SK-N-SH (cell line): ENCODE data around the gene DSE. TPM values are rescaled to one million over a fixed set of nuclear protein-coding genes. Genes with fewer than 3 reads are reported as not detected.

Source experiments
- CTCF ChIA-PET: fragments of 300-600, 350-600 bp; formaldehyde crosslinking; extraction: SDS; loops from one replicate; lab custom pipeline; 2021; lab: Yijun Ruan, JAX
- POLR2A ChIA-PET: fragments of 350-600 bp; sonication (Branson Sonifier 250); formaldehyde crosslinking; extraction: SDS; loops from one replicate; lab custom pipeline; 2020; ENCODE audit warnings: antibody characterized with exemption, inconsistent platforms; lab: Yijun Ruan, JAX
- DNase-seq: peaks from one replicate; pipeline ENCODE4 v3.0.0; 2012
- H2AFZ ChIP-seq: fragments of 200-600 bp; sonication (generic); 2 replicates; pipeline ENCODE4 v1.8.1; 2016; ENCODE audit warnings: antibody characterized with exemption, mild to moderate bottlenecking, low read depth
- H3F3A ChIP-seq: fragments of 200-600 bp; sonication (generic); replicated peaks from 2 replicates; pipeline ENCODE3; 2016; ENCODE audit warnings: antibody characterized with exemption, mild to moderate bottlenecking; ENCODE audit not compliant: insufficient read depth
- H3K27ac ChIP-seq, 2 experiments: fragments of 200-500 bp in 1 of 2; fragments of 200-600 bp in 1 of 2; sonication (Bioruptor generic) in 1 of 2; sonication (generic), shearing (Covaris generic) in 1 of 2; 2 replicates each; pipeline versions ENCODE4 v1.5.1 to v1.6.1; 2014 to 2016; ENCODE audit warnings: low read depth in 2 of 2, inconsistent platforms in 1 of 2, low read length in 1 of 2, mild to moderate bottlenecking in 1 of 2, mixed read lengths in 1 of 2
- H3K27me3 ChIP-seq: fragments of 200-600 bp; sonication (generic), shearing (Covaris generic); 2 replicates; pipeline ENCODE4 v1.6.1; 2016; ENCODE audit warnings: mixed run types; ENCODE audit not compliant: insufficient read depth
- H3K36me3 ChIP-seq, 2 experiments: fragments of 200-500 bp in 1 of 2; fragments of 200-600 bp in 1 of 2; sonication (Bioruptor generic) in 1 of 2; sonication (generic) in 1 of 2; replicated peaks in 1 of 2; 2 replicates each; pipeline versions ENCODE3 to v1.5.1; 2014 to 2016; ENCODE audit warnings: low read length in 1 of 2, mild to moderate bottlenecking in 1 of 2; ENCODE audit not compliant: insufficient read depth in 2 of 2, control insufficient read depth in 1 of 2
- H3K4me1 ChIP-seq, 2 experiments: fragments of 200-500 bp in 1 of 2; fragments of 200-600 bp in 1 of 2; sonication (Bioruptor generic) in 1 of 2; sonication (generic), shearing (Covaris generic) in 1 of 2; 2 replicates each; pipeline versions ENCODE4 v1.5.1 to v1.6.1; 2014 to 2016; ENCODE audit warnings: low read depth in 1 of 2, low read length in 1 of 2, mixed run types in 1 of 2; ENCODE audit not compliant: insufficient read depth in 2 of 2, control insufficient read depth in 1 of 2
- H3K4me2 ChIP-seq: fragments of 200-600 bp; sonication (generic), shearing (Covaris generic); 2 replicates; pipeline ENCODE4 v1.6.1; 2017; ENCODE audit warnings: mixed run types
- H3K4me3 ChIP-seq, 2 experiments: fragments of 200-500 bp in 1 of 2; fragments of 200-600 bp in 1 of 2; sonication (Bioruptor generic) in 1 of 2; sonication (generic), shearing (Covaris generic) in 1 of 2; 2 replicates each; pipeline versions ENCODE4 v1.5.1 to v1.8.1; 2014 to 2016; ENCODE audit warnings: low read depth in 2 of 2, inconsistent platforms in 1 of 2, low read length in 1 of 2, mild to moderate bottlenecking in 1 of 2, mixed read lengths in 1 of 2, moderate library complexity in 1 of 2
- H3K79me2 ChIP-seq: fragments of 200-600 bp; sonication (generic); 2 replicates; pipeline ENCODE4 v1.8.1; 2017; ENCODE audit warnings: mild to moderate bottlenecking; ENCODE audit not compliant: insufficient read depth
- H3K9ac ChIP-seq: fragments of 200-600 bp; sonication (generic); 2 replicates; pipeline ENCODE4 v1.6.1; 2017; ENCODE audit warnings: mixed run types
- H3K9me2 ChIP-seq: fragments of 200-600 bp; sonication (generic); 2 replicates; pipeline ENCODE4 v1.6.1; 2017; ENCODE audit warnings: mixed run types
- H3K9me3 ChIP-seq: fragments of 200-600 bp; sonication (generic); 2 replicates; pipeline ENCODE4 v1.6.1; 2017; ENCODE audit warnings: mixed run types, mild to moderate bottlenecking, moderate library complexity
- H4K20me1 ChIP-seq: fragments of 200-600 bp; sonication (generic); 2 replicates; pipeline ENCODE4 v1.6.1; 2017; ENCODE audit warnings: mild to moderate bottlenecking, mixed run types; ENCODE audit not compliant: insufficient read depth
- CHD2 ChIP-seq: fragments of 150-350 bp; IDR thresholded peaks from 2 replicates; pipeline ENCODE4 v1.6.1; 2018; ENCODE audit warnings: low read length; ENCODE audit not compliant: partially characterized antibody
- ELF1 ChIP-seq: IDR thresholded peaks from 2 replicates; pipeline ENCODE4 v1.4.0; 2012
- EP300 ChIP-seq, 2 experiments: IDR thresholded peaks; 2 replicates each; pipeline versions ENCODE4 v1.4.0 to v1.6.1; 2012; ENCODE audit warnings: borderline replicate concordance in 1 of 2, low read depth in 1 of 2, low read length in 1 of 2
- EZH2phosphoT487 ChIP-seq: fragments of 200-600 bp; sonication (generic); IDR thresholded peaks from 2 replicates; pipeline ENCODE4 v1.6.1; 2017; ENCODE audit warnings: low read depth, mixed run types, mild to moderate bottlenecking, antibody characterized with exemption, moderate library complexity, borderline replicate concordance
- FOSL2 ChIP-seq: IDR thresholded peaks from 2 replicates; pipeline ENCODE4 v1.4.0; 2012; ENCODE audit warnings: low read depth, mild to moderate bottlenecking, moderate library complexity, borderline replicate concordance
- FOXM1 ChIP-seq: IDR thresholded peaks from 2 replicates; pipeline ENCODE4 v1.4.0; 2012; ENCODE audit warnings: low read depth, mild to moderate bottlenecking
- GABPA ChIP-seq: IDR thresholded peaks from 2 replicates; pipeline ENCODE4 v1.4.0; 2012; ENCODE audit warnings: low read depth, mild to moderate bottlenecking
- JUND ChIP-seq: IDR thresholded peaks from 2 replicates; pipeline ENCODE4 v1.4.0; 2012
- MAX ChIP-seq: IDR thresholded peaks from 2 replicates; pipeline ENCODE4 v1.4.0; 2012; ENCODE audit warnings: low read depth
- MXI1 ChIP-seq: IDR thresholded peaks from 2 replicates; pipeline ENCODE4 v1.6.1; 2012; ENCODE audit warnings: mild to moderate bottlenecking, low read depth, low read length, improper control_type of control experiment
- NFIC ChIP-seq: IDR thresholded peaks from 2 replicates; pipeline ENCODE4 v1.4.0; 2012; ENCODE audit warnings: borderline replicate concordance
- NRF1 ChIP-seq: IDR thresholded peaks from 2 replicates; pipeline ENCODE4 v1.6.1; 2012; ENCODE audit warnings: low read depth, mild to moderate bottlenecking, low read length
- POLR2AphosphoS5 ChIP-seq: IDR thresholded peaks from 2 replicates; pipeline ENCODE4 v1.6.1; 2012; ENCODE audit warnings: low read depth, low read length
- RFX5 ChIP-seq: IDR thresholded peaks from 2 replicates; pipeline ENCODE4 v1.6.1; 2012; ENCODE audit warnings: mild to moderate bottlenecking, improper control_type of control experiment, low read length
- RXRA ChIP-seq: IDR thresholded peaks from 2 replicates; pipeline ENCODE4 v1.4.0; 2012; ENCODE audit warnings: low read depth, mild to moderate bottlenecking, borderline replicate concordance
- SIN3A ChIP-seq: IDR thresholded peaks from 2 replicates; pipeline ENCODE4 v1.6.1; 2012; ENCODE audit warnings: low read depth, mild to moderate bottlenecking, low read length, moderate library complexity, borderline replicate concordance
- SMC3 ChIP-seq: IDR thresholded peaks from 2 replicates; pipeline ENCODE4 v1.6.1; 2012; ENCODE audit warnings: low read depth, low read length, improper control_type of control experiment
- TAF1 ChIP-seq: IDR thresholded peaks from 2 replicates; pipeline ENCODE4 v1.6.1; 2012; ENCODE audit warnings: low read depth, mild to moderate bottlenecking, low read length, moderate library complexity, borderline replicate concordance
- TCF12 ChIP-seq: IDR thresholded peaks from 2 replicates; pipeline ENCODE4 v1.4.0; 2012
- TEAD4 ChIP-seq: IDR thresholded peaks from 2 replicates; pipeline ENCODE4 v1.4.0; 2012; ENCODE audit warnings: mild to moderate bottlenecking, borderline replicate concordance; ENCODE audit not compliant: insufficient read depth
- USF1 ChIP-seq: IDR thresholded peaks from 2 replicates; pipeline ENCODE4 v1.4.0; 2012; ENCODE audit warnings: low read depth, borderline replicate concordance
- ZBTB33 ChIP-seq: IDR thresholded peaks from 2 replicates; pipeline ENCODE4 v1.4.0; 2012; ENCODE audit warnings: low read depth, borderline replicate concordance
- WGBS: methylation state at CpG from one replicate; pipeline ENCODE4 v1.1.6; 2017; ENCODE audit warnings: low lambda C conversion rate; 5-methylcytosine and 5-hydroxymethylcytosine counted together
- polyA plus RNA-seq, 3 experiments: library from polyadenylated mRNA; depleted of rRNA; stranded (reverse); fragments of >200 nt; gene quantifications; 2 replicates each; pipeline ENCODE4 v1.2.3, GENCODE V29; 2012

The DSE gene
- polyA plus RNA-seq, 1 of the 3 experiments (the other 2 are of a cell fraction), result 12.7 TPM

- Histone ChIP-seq H2AFZ (peak overlapping the region; percentile 88), H3K27ac (peak overlapping the region; percentile 55 to 90), H3K9ac (peak overlapping the region; percentile 88), H3K4me3 (peak overlapping the region; percentile 76 to 80), H4K20me1 (no peaks in the 10 kb centered on the region), H3K9me3 (no peaks in the 10 kb centered on the region), H3K79me2 (peaks cover 42% of the 10 kb centered on the region), H3F3A (peaks cover 6% of the 10 kb centered on the region), H3K27me3 (no peaks in the 10 kb centered on the region), H3K36me3 (peaks cover 0 to 3% of the 10 kb centered on the region in 2 experiments), H3K4me1 (peaks cover 0 to 5% of the 10 kb centered on the region in 2 experiments; a peak in 2 of 4 replicates), H3K4me2 (peak overlapping the region; percentile 87), H3K9me2 (no peaks in the 10 kb centered on the region)
- CTCF ChIA-PET, result interaction anchor here (0.8 to 1.3 kb wide), 4 partner anchors 37 to 205 kb away, joined by 3 to 4 read pairs (median 4); no protein-coding TSS in a partner anchor
- POLR2A ChIA-PET, result interaction anchor here (1.0 to 1.7 kb wide), 2 partner anchors 92 to 117 kb away, joined by 4 read pairs; partner anchors contain the start of genes TSPYL1 and TSPYL4
- WGBS, result 1% methylated on average over 22 of the region's 75 CpGs
- DNase-seq, result peak; percentile 83
- TF ChIP-seq ZBTB33, result no peak
- no peak for TF ChIP-seq FOXM1
- TF ChIP-seq POLR2AphosphoS5, result peak; percentile 37; the same call in 1 of the 2 replicates
- no peak for TF ChIP-seq NRF1
- TF ChIP-seq FOSL2, result peak; percentile 54; the same call in 1 of the 2 replicates
- no peak for TF ChIP-seq EZH2phosphoT487
- TF ChIP-seq USF1, result no peak
- TF ChIP-seq NFIC, result peak; percentile 25; the same call in 1 of the 2 replicates
- TF ChIP-seq RFX5, result no peak
- peak; percentile 93 for TF ChIP-seq MAX
- TF ChIP-seq TAF1, result peak; percentile 47
- TF ChIP-seq CHD2, result no peak
- no peak; the same call in 1 of the 2 replicates for TF ChIP-seq SMC3
- TF ChIP-seq TEAD4, result 0 out of 2 replicates have a peak, but pooled peaks have one; percentile 49
- TF ChIP-seq JUND, result no peak; the same call in 1 of the 2 replicates
- TF ChIP-seq SIN3A, result 0 out of 2 replicates have a peak, but pooled peaks have one; percentile 59
- 0 out of 2 replicates have a peak, but pooled peaks have one; percentile 33 for TF ChIP-seq ELF1
- TF ChIP-seq EP300 (IDR thresholded peaks at IDR 0.05; ENCODE audit: borderline replicate concordance in 1 of 2, low read depth in 1 of 2, low read length in 1 of 2), result peak in 1 of 2 experiments; percentile 28; a peak in 1 of 4 replicates
- no peak for TF ChIP-seq GABPA
- TF ChIP-seq RXRA, result no peak
- TF ChIP-seq TCF12, result peak; percentile 62
- peak; percentile 64; the same call in 1 of the 2 replicates for TF ChIP-seq MXI1
Measured at GRCh38 chr6:116371120-116371917, 572 bp downstream of the DSE start.
